OCI-M2 (cell line): ENCODE results near the gene ORC3.
"Not testable (repeated sequence)": the region's sequence is repeated elsewhere in the genome, so short reads cannot be mapped to it uniquely, and the experiment has no call there.

Experiments used
- DNase-seq: peaks from one replicate; lab custom pipeline; 2025; ENCODE audit not compliant: unreplicated experiment; lab: John Stamatoyannopoulos, UW

ORC3 gene

DNA sequence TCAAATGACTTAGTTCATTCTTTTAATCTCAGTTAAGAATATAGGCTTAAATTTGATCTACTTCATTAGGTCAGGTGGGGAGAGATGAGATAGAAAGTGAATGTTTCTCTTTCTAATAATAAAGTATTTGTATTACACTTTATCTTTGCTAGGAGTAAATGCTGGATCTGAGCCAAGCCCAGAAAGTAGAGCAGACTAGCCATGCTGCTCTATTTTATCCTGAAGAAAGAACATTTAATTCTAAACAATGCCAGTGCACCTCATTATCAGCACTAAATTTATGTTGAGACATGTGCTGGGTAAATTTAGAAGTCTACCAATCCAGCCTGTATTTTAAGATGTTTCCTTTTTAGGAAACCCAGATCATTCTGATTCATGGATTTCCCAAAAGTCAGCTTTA, 68.6 kb downstream of the ORC3 start:
- no peak for DNase-seq

- no peak for DNase-seq
Observed at GRCh38 chr6:87660226-87660911, 70.4 kb downstream of the ORC3 start.

DNA sequence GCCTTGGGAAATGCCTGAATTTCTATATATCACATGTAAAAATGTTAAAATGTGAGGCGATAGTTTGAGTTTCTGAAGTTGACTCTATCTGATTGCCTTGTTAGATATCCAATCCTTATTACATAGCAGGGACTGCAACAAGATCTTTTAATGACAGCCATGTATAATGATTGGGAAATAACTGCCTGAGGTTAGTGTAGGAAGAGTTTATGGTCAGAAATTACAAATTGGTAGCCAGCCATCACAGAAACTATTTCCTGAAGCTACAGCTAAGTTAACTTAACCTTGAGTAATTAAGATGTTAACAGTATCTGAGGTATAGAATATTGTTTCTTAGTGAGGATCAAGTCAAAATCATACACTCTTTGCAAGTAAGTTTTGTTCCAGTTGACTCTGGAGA, 71.1 kb downstream of the ORC3 start:
- no peak for DNase-seq

- DNase-seq = no peak
Observed at GRCh38 chr6:87661503-87661902, 71.6 kb downstream of the ORC3 start.

DNA sequence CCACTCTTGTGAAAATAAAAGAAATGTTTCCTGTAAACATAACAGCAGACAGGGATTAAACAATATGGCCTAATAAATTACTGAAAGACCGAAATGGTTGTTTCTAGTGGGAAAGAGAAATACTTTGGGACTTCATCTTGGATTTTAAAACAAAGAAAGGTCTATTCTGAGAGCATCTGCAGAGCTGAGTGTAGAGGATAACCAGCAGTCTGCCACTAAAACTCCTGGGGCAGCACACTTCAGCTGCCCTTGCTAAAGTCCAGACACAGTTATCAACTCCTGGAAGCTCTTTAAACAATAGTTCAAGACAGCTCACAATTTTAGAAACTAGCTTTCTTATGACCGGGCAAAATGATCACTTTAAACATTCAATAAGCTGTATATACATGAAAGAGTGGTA, 73.5 kb downstream of the ORC3 start:
- DNase-seq = no peak

GRCh38 chr6:87664921-87665485, 75.1 kb downstream of the ORC3 start:
- DNase-seq = no peak

GRCh38 chr6:87667032-87667431, 77.1 kb downstream of the ORC3 start:
- no peak for DNase-seq

- no peak for DNase-seq
Observed at GRCh38 chr6:87668013-87668412, 78.1 kb downstream of the ORC3 start.

GRCh38 chr6:87669051-87669450, 79.1 kb downstream of the ORC3 start:
- no peak for DNase-seq

DNA sequence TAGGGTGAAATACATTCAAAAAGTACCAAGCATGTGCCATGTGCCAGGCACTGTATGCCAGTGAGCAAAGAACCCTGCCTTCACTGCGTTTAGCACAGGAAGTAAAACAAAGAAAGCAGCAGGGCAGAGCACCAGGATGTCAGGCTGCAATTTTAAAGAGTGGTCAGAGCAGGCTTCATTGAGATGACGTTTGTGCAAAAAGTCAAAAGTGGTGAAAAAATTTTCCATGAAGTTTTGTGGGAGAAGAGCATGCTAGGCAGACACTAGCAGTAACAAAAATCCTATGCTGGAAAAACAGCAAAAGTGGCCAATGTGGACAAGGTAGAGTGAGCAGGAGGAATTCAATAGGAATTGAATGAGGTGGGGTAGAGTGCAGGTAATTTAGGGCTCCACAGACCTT, 80.8 kb downstream of the ORC3 start:
- no peak for DNase-seq

GRCh38 chr6:87671555-87672029, 81.7 kb downstream of the ORC3 start:
- no peak for DNase-seq

- DNase-seq = no peak
Observed at GRCh38 chr6:87672641-87673040, 82.7 kb downstream of the ORC3 start.

GRCh38 chr6:87673237-87673636, 83.3 kb downstream of the ORC3 start:
- no peak for DNase-seq

- no peak for DNase-seq
Observed at GRCh38 chr6:87674290-87674689, 84.4 kb downstream of the ORC3 start.

DNA sequence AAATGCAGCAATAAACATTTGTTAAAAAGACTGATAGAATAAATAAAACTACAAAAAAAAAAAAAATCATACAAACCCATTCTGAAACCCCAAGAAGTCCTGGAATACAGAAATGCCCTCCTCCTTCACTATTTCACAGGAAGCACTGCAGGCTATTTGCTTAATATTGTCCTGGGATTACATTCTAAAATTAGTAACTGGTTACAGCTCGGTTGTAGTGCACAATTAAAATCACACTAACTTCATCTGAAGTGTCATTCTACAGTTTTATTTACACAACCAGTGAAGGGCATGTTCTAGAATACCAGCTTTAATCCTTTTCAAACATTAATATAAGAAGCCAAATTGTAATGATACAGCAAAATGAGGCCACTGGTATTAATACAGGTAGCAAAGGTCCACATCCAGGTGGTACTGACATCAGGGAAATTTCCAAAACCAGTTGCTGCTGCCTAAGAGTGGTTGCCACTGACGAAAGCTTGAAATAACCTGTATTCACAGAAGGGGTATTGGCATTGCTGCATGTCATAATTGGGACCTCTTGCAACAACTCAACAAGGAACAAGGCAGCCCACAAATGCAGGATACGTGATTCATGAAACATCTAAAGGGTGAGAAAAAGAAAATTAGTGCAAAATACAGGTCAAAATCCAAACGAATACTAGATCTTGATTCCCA, 85.2 kb downstream of the ORC3 start:
- DNase-seq = no peak

DNA sequence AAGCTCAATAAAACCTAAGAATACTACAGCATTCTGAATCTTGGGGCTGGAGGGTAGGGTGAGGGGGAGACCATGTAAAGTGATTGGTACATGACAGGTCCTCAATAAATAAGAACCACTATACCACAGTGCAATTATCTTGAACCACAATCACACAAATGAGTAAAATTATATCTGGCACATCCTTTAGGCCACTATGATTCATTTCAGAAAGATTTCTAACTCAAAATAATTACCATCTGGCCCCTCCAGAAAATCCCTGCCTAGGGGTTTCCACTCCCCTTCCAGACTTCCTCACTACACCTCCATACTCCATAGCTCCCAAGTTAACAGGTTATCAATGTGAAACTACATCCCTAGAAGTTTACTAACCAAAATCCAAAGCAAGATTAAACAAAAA, 92.4 kb downstream of the ORC3 start:
- no peak for DNase-seq

GRCh38 chr6:87683890-87684289, 94.0 kb downstream of the ORC3 start:
- DNase-seq = no peak

DNA sequence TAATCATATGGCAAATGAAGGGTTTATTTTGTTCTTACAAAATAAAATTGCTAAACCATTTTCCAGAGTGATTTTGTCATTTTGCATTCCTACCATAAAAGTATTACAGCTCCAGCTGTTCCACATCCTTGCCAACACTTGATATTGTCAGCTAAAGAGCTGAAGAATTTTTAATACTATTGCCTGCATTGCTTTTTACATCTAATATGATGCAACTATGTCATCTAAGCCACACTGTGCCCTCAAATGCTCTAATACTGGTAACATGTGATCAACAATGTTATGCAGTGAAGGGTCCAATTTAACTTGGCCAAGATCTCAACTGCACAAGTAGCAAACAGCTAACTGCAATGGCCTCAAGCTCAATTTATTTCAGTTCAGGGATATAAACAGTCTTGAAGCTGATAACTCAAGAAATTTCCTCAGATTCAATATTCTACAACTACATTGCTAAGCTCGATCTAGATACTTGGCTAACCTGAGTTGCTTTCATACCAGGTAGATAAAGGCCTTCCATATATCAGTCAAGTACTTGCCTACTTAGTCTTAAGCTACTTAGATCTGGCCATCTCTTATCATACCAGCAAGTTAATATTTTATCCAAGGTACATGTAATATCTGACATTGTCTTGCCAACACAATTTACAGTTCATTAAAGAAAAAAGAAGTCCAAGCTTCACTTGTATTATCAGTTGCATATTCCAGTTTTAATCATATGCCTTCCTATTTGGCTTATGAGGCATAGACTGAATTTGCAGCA, 95.1 kb downstream of the ORC3 start:
- no peak for DNase-seq

DNA sequence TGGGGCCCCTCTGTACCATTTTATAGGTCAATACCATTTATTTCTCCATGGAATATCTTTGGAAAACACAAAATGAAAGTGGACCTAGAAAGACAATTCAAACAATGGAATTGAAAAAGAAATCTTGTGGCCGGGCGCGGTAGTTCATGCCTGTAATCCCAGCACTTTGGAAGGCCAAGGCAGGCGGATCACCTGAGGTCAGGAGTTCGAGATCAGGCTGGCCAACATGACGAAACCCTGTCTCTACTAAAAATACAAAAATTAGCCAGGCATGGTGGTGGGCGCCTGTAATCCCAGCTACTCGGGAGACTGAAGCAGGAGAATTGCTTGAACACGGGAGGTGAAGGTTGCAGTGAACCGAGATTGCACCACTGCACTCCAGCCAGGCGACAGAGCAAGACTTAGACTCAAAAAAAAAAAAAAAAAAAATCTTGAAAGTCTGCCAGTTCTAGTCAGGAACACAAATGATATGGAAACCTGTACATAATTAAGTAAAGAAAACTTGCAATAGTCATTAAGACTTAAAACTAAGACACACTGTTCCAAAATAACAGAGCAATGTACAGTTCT, 96.8 kb downstream of the ORC3 start:
- DNase-seq = not testable (repeated sequence)

GRCh38 chr6:87687296-87687695, 97.4 kb downstream of the ORC3 start:
- DNase-seq = no peak

DNA sequence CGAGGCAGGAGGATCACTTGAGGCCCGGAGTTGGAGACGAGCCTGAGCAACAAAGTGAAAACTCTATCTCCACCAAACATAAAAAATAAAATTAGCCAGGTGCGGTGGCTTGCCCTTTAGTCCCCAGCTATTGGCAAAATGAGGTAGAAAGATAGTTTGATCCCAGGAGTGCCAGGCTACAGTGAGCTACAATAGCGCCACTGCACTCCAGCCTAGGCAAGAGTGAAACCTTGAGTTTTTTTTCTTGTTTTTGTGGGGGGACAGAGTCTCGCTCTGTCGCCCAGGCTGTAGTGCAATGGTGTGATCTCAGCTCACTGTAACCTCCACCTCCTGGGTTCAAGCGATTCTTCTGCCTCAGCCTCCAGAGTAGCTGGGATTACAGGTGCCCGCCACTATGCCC, 98.0 kb downstream of the ORC3 start:
- not testable (repeated sequence) for DNase-seq
